Right lobe of liver (tissue), 6 donors: Measurements from ENCODE around the gene L3MBTL3. TPM values are rescaled to one million over a fixed set of nuclear protein-coding genes. Genes with fewer than 3 reads are reported as not detected.

Source experiments
- ATAC-seq, 4 donors: fragments of 200-7000 bp; cut with Tn5 transposase; one replicate each; pipeline ENCODE4 v1.9.1; 2020; ENCODE audit warnings: mild to moderate bottlenecking in 4 of 4, moderate library complexity in 4 of 4
- DNase-seq, 3 donors: peaks; one replicate each; pipeline ENCODE4 v3.0.0-alpha.2; 2020
- H3K27ac ChIP-seq, 3 donors: fragments of 200-600 bp; one replicate each; pipeline ENCODE4 v1.8.0; 2022
- H3K27me3 ChIP-seq, 2 donors: fragments of 200-600 bp; one replicate each; pipeline ENCODE4 v1.8.0; 2022
- H3K36me3 ChIP-seq, 4 donors: fragments of 200-600 bp; sonication (generic) in 1 of 4; one replicate each; pipeline versions ENCODE4 v1.5.1 to v1.8.0; 2017 to 2022; ENCODE audit warnings: control low read depth in 1 of 4
- H3K4me1 ChIP-seq, 4 donors: fragments of 200-600 bp; sonication (generic) in 1 of 4; one replicate each; pipeline versions ENCODE4 v1.5.1 to v1.8.0; 2017 to 2022; ENCODE audit warnings: control low read depth in 1 of 4
- H3K4me3 ChIP-seq, 3 donors: fragments of 200-600 bp; one replicate each; pipeline ENCODE4 v1.8.0; 2022
- H3K9me3 ChIP-seq, 4 donors: fragments of 200-600 bp; sonication (generic) in 1 of 4; one replicate each; pipeline versions ENCODE4 v1.5.1 to v1.8.0; 2017 to 2022; ENCODE audit warnings: control low read depth in 1 of 4
- POLR2A ChIP-seq: fragments of 450-650 bp; IDR thresholded peaks from one replicate; pipeline ENCODE4 v1.6.1; 2017; ENCODE audit warnings: antibody characterized with exemption, mild to moderate bottlenecking
- WGBS: methylation state at CpG from one replicate; pipeline ENCODE4 v1.1.6; 2018; ENCODE audit warnings: low coverage, low lambda C conversion rate; ENCODE audit not compliant: insufficient coverage; ENCODE audit errors: missing lambda C conversion rate; 5-methylcytosine and 5-hydroxymethylcytosine counted together
- intact Hi-C, 2 donors: fragments of 100-400 bp; cut with DNase I; formaldehyde crosslinking; loops; one replicate each; pipeline versions ENCODE4 v1.11.2 to v1.14.1; 2022
- total RNA-seq, 6 experiments: library from RNA; depleted of rRNA in 2 of 6; stranded (reverse); fragments of >200 nt in 2 of 6; fragmentation: NEBNext Ultra II Directional in 3 of 6; extraction: Animal tissue kit (Norgen Biotek cat#: 25700) in 3 of 6; gene quantifications; one replicate each; pipeline versions ENCODE4 v1.1.0 to v1.2.4, GENCODE V29; 2016 to 2023
- TF ChIP-seq, protein P1 (sequence below), 4 donors: fragments of 200-600 bp in 3 of 4; fragments of 450-650 bp in 1 of 4; IDR thresholded peaks; one replicate each; pipeline versions ENCODE4 v1.5.1 to v1.8.0; 2016 to 2022; ENCODE audit warnings: antibody characterized with exemption in 4 of 4, mild to moderate bottlenecking in 2 of 4
- donor health status: DM: no; HTN: yes; CAD: no.
- donor health status: DM: no; HTN: no; CAD: no.
- donor health status: DM: no; HTN: no; CAD: no.
- donor health status: DM: no; HTN: yes; CAD: no.
- donor health status: DM: no; HTN: yes; CAD: no.

Gene L3MBTL3
- total RNA-seq, 6 experiments from 2014 or later: 3.0 to 13.2 (median 7.2) TPM

DNA sequence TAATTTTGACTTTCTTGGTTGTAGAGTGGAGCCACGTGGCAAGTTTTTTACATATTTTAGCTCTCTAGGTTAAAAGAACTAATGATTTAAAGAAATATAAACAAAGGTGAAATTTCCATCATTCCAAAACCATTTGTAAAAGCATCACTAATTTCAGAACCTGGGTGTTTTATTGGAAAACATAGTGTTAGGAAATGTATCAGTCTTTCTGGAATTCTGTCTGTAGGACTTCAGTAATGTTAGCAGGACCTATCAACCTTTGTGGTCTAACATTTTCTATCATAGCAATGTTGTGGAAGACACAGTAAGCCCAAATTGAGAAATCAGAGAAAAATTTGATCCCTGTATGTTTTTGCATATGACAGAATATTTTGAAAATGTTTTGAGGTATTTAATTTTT, 28.3 kb downstream of the L3MBTL3 start:
- 88% methylated on average over 1 of the region's 1 CpG for WGBS
- Histone ChIP-seq H3K27me3 (no peaks in the 10 kb centered on the region), H3K9me3 (no peaks in the 10 kb centered on the region), H3K4me3 (no peak overlapping the region), H3K27ac (no peak overlapping the region), H3K36me3 (peaks cover 0 to 17% (median 0%) of the 10 kb centered on the region in 4 donors), H3K4me1 (peaks cover 0 to 54% (median 6%) of the 10 kb centered on the region in 4 donors)
- intact Hi-C loops: no loop called here
- TF ChIP-seq, protein P1, sequence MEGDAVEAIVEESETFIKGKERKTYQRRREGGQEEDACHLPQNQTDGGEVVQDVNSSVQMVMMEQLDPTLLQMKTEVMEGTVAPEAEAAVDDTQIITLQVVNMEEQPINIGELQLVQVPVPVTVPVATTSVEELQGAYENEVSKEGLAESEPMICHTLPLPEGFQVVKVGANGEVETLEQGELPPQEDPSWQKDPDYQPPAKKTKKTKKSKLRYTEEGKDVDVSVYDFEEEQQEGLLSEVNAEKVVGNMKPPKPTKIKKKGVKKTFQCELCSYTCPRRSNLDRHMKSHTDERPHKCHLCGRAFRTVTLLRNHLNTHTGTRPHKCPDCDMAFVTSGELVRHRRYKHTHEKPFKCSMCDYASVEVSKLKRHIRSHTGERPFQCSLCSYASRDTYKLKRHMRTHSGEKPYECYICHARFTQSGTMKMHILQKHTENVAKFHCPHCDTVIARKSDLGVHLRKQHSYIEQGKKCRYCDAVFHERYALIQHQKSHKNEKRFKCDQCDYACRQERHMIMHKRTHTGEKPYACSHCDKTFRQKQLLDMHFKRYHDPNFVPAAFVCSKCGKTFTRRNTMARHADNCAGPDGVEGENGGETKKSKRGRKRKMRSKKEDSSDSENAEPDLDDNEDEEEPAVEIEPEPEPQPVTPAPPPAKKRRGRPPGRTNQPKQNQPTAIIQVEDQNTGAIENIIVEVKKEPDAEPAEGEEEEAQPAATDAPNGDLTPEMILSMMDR (IDR thresholded peaks at IDR 0.05): no peak
- TF ChIP-seq POLR2A: no peak
- ATAC-seq (no peak), DNase-seq (no peak)

DNA sequence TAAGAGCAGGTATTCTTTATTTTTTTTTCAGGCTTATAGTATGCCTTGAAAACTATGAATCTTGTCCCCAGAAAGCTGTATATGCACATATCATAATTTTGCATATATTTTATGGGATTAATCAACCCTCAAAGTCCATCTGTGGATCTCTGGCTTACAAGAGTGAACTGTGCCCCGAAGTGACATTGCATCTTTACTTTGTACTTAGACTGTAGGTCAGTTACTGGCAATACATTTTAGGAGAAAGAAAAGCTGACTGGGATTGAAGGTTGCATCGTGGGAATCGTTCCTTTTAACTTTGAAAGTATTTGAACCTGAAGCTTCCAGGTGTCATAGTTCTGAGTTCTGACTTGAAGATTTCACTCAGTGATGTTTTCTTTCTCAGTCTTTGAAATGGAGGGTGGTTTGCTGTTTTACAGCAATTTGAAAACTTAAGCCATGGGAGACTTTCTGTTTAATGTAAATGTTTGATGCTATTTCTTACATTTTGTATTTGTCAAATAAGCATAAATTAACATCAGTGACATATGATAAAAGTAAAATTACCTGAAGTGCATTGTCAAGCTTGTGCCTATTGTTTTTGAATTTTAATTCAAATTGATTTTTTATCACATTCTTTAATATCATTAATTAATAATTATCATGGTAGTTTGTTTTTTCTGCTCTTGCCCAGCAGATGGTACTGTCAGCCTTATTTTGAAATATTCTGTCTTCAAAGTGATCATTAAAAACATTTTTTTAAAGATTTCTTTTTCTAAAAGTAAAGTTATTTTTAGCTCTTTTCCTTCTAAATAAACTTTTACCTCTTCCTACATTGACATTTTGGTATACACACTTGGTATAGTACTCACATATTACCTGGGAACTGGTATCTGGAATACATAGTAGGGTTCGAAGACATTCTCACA, 29.0 kb downstream of the L3MBTL3 start:
- Histone ChIP-seq H3K27me3 (no peaks in the 10 kb centered on the region), H3K4me3 (no peak overlapping the region), H3K36me3 (peaks cover 0 to 20% (median 0%) of the 10 kb centered on the region in 4 donors), H3K27ac (no peak overlapping the region), H3K4me1 (peaks cover 0 to 54% (median 6%) of the 10 kb centered on the region in 4 donors), H3K9me3 (no peaks in the 10 kb centered on the region)
- intact Hi-C loops: no loop called here
- TF ChIP-seq, protein P1 (IDR thresholded peaks at IDR 0.05): peak in 3 of 4 donors; percentile 18 to 25 (median 24)
- TF ChIP-seq POLR2A: no peak
- DNase-seq (no peak), ATAC-seq (peak; percentile 37 to 55 (median 49))
- 37% methylated on average over 4 of the region's 4 CpGs for WGBS

DNA sequence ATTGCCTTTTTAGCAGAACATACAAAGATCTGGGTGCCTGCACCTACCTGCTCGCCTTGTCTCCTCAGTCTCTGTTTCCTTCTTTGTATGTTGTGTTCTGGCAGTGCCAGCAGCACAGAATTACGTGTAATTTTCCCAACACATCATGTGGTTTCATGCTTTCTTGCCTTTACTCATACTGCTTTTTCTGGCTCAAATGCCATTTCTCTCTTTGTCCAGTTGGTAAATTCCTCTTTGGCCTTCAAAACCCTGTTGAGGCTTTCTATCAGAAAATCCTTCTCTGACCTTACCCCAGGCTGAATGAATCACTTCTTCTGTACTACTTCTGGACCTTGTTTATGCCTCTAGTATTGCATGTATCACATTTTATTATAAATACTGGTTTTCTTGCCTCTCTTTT, 31.8 kb downstream of the L3MBTL3 start:
- 100% methylated on average over 2 of the region's 2 CpGs for WGBS
- ATAC-seq (no peak), DNase-seq (no peak)
- Histone ChIP-seq H3K27ac (no peak overlapping the region), H3K4me3 (no peak overlapping the region), H3K36me3 (peaks cover 0 to 39% (median 0%) of the 10 kb centered on the region in 4 donors), H3K4me1 (peaks cover 0 to 31% (median under 1%) of the 10 kb centered on the region in 4 donors), H3K9me3 (no peaks in the 10 kb centered on the region), H3K27me3 (no peaks in the 10 kb centered on the region)
- TF ChIP-seq, protein P1 (IDR thresholded peaks at IDR 0.05): no peak
- no peak for TF ChIP-seq POLR2A
- intact Hi-C loops: no loop called here

DNA sequence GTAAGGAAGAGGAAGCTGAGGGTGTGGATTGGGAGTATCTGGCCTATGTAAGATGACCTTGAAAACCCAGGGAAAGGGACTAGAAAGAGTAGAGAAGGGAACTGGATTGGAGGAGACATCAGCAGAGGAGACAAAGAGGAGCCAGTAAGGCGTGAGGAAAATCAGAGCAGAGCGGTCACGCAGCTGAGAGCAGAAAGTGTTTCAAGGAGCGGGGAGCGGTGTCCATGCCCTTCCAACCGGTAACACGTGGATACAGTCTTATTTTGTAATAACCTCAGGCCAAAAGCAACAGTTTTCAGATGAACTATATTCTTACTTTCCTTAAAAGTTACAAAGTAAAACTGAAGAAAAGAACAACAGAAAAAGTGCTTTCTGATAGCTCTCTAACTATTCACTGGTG, 36.3 kb downstream of the L3MBTL3 start:
- 89% methylated on average over 7 of the region's 7 CpGs for WGBS
- no peak overlapping the region for H3K4me3 ChIP-seq
- no peaks in the 10 kb centered on the region for H3K9me3 ChIP-seq
- intact Hi-C loops: no loop called here
- no peaks in the 10 kb centered on the region for H3K27me3 ChIP-seq
- peaks cover 0 to 48% (median 4%) of the 10 kb centered on the region in 4 donors for H3K36me3 ChIP-seq
- DNase-seq: no peak
- no peak for ATAC-seq
- H3K4me1 ChIP-seq: no peaks in the 10 kb centered on the region
- TF ChIP-seq, protein P1 (IDR thresholded peaks at IDR 0.05): no peak
- TF ChIP-seq POLR2A: no peak
- H3K27ac ChIP-seq: no peak overlapping the region
